Cardiac muscle cell (in vitro differentiated cells and primary cell): ENCODE data around the gene MED13L. TPM values are rescaled to one million over a fixed set of nuclear protein-coding genes. Genes with fewer than 3 reads are reported as not detected.

Source experiments
- DNase-seq, 2 donors: peaks; one replicate each; pipeline versions ENCODE4 v3.0.0 to v3.0.0-alpha.2; 2010 to 2017; ENCODE audit warnings: low read depth in 1 of 2, low spot score in 1 of 2
- H3K27ac ChIP-seq: fragments of 200-600 bp; sonication (generic); 2 replicates; pipeline ENCODE4 v1.5.1; 2016
- H3K27me3 ChIP-seq: fragments of 200-600 bp; sonication (generic); 2 replicates; pipeline ENCODE4 v1.6.0; 2016; ENCODE audit warnings: control low read depth
- H3K36me3 ChIP-seq: fragments of 200-600 bp; sonication (generic); 2 replicates; pipeline ENCODE4 v1.5.1; 2016; ENCODE audit warnings: control low read depth
- H3K4me1 ChIP-seq: fragments of 200-600 bp; sonication (generic); 2 replicates; pipeline ENCODE4 v1.8.1; 2017; ENCODE audit warnings: low read depth, mild to moderate bottlenecking, mixed run types
- H3K4me3 ChIP-seq: fragments of 200-600 bp; sonication (generic); 2 replicates; pipeline ENCODE4 v1.5.1; 2016; ENCODE audit warnings: mild to moderate bottlenecking
- H3K9me3 ChIP-seq: fragments of 200-600 bp; sonication (generic); 2 replicates; pipeline ENCODE4 v1.5.1; 2017; ENCODE audit warnings: low read depth, mild to moderate bottlenecking, control low read depth
- polyA plus RNA-seq: library from polyadenylated mRNA; unstranded; fragments of >200 nt; fragmentation: Nextera tagmentation; extraction: Ambion mirVana; gene quantifications from 2 replicates; pipeline ENCODE4 v1.2.1, GENCODE V29; 2016
- total RNA-seq: library from RNA; depleted of rRNA; stranded (reverse); fragments of >200 nt; gene quantifications from 2 replicates; pipeline ENCODE4 v1.2.3, GENCODE V29; 2016
- TF ChIP-seq, protein P1 (sequence below): IDR thresholded peaks from 2 replicates; pipeline ENCODE4 v1.5.1; 2012; ENCODE audit warnings: low read depth, mild to moderate bottlenecking, low read length

MED13L gene
- total and polyA plus RNA-seq, 2 experiments from 2014 or later: 31.3 to 94.3 TPM

DNA sequence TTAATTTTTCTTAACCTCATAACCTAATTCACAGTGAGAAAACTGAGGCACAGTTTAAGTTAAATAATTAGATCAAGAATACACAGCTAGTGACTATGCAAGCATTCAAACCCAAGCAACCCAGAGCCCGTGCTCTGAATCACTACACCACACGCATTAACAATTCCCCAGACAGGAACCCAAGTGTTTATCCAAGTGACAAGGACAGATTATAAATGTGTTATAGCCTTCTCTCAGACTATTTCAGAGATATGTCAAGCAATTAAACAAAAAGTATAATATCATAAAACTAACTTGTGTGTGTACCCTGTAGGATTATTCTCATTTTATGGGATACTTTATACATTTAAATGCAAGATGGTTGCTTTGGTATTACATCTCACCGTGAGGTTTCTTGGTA lies 43.8 kb downstream of the MED13L start:
- no peak overlapping the region for H3K27ac ChIP-seq
- no peaks in the 10 kb centered on the region for H3K36me3 ChIP-seq
- no peaks in the 10 kb centered on the region for H3K27me3 ChIP-seq
- no peak overlapping the region for H3K4me3 ChIP-seq
- no peak for DNase-seq
- TF ChIP-seq, protein P1, sequence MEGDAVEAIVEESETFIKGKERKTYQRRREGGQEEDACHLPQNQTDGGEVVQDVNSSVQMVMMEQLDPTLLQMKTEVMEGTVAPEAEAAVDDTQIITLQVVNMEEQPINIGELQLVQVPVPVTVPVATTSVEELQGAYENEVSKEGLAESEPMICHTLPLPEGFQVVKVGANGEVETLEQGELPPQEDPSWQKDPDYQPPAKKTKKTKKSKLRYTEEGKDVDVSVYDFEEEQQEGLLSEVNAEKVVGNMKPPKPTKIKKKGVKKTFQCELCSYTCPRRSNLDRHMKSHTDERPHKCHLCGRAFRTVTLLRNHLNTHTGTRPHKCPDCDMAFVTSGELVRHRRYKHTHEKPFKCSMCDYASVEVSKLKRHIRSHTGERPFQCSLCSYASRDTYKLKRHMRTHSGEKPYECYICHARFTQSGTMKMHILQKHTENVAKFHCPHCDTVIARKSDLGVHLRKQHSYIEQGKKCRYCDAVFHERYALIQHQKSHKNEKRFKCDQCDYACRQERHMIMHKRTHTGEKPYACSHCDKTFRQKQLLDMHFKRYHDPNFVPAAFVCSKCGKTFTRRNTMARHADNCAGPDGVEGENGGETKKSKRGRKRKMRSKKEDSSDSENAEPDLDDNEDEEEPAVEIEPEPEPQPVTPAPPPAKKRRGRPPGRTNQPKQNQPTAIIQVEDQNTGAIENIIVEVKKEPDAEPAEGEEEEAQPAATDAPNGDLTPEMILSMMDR: no peak
- peaks cover 24% of the 10 kb centered on the region for H3K4me1 ChIP-seq
- H3K9me3 ChIP-seq: no peaks in the 10 kb centered on the region

DNA sequence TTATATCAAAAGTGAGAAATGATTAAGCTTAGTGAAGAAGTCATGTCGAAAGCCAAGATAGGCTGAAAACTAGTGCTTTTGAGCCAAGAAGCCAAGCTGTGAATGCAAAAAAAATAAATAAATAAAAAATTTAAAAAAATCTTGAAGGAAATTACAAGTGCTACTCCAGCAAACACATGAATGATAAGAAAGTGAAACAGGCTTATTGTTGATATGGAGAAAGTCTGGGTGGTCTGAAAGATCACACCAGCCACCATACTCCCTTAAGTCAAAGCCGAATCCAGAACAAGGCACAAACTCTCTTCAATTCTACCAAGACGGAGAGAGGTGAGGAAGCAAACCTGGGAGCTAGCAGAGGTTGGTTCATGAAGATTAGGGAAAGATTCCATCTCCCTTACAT lies 49.7 kb downstream of the MED13L start:
- H3K27me3 ChIP-seq: no peaks in the 10 kb centered on the region
- H3K4me1 ChIP-seq: no peaks in the 10 kb centered on the region
- no peak for DNase-seq

DNA sequence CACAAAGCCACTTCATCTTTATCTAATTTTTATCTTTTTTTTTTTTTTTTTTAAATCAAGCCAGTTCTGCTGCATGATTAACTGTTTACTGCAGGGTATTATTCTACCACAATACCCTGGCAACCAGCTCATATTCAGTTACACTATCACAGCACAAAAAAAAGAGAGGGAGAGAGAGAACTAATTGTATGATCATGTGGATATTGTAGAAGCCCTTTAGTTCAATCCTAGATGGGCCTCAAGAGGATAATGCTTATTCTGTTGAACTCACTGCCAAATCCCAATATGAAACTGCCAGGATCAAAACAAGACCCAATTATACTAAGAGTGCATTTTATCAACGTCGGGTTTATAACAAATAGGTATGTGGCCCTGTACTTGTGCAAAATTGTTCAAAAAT lies 51.5 kb downstream of the MED13L start:
- no peak for DNase-seq
- no peak overlapping the region for H3K27ac ChIP-seq
- H3K27me3 ChIP-seq: no peaks in the 10 kb centered on the region
- no peaks in the 10 kb centered on the region for H3K9me3 ChIP-seq
- H3K36me3 ChIP-seq: no peaks in the 10 kb centered on the region
- TF ChIP-seq, protein P1: no peak
- H3K4me1 ChIP-seq: no peaks in the 10 kb centered on the region
- no peak overlapping the region for H3K4me3 ChIP-seq

More for the DNA sequence above, 49.7 kb downstream of the MED13L start:
- Histone ChIP-seq H3K9me3 (no peaks in the 10 kb centered on the region), H3K4me3 (no peak overlapping the region), H3K27ac (no peak overlapping the region), H3K36me3 (no peaks in the 10 kb centered on the region)
- TF ChIP-seq, protein P1: no peak

DNA sequence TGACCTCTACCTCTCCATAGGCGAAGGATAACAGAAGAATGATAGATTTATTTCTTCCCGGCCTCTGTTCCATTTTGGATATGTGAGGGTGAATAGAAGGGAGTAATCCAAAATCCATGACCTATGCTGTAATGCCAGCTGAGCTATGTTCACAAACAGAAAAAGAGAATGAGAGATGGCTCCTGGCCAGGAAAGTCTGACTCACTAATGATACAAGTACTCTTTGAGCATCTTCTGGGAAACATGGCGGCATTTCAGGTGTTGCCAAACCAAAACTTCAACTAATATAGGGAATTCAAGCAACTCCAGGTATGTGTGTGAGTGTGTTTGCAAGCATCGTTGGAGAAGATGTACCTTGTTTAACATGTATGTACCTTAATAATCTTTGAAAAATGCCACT lies 55.1 kb downstream of the MED13L start:
- Histone ChIP-seq H3K27ac (peak overlapping the region; percentile 58), H3K27me3 (no peaks in the 10 kb centered on the region), H3K4me3 (no peak overlapping the region), H3K4me1 (peaks cover 1% of the 10 kb centered on the region), H3K36me3 (no peaks in the 10 kb centered on the region), H3K9me3 (no peaks in the 10 kb centered on the region)
- peak in 1 of 2 donors; percentile 95 for DNase-seq
- TF ChIP-seq, protein P1: no peak

DNA sequence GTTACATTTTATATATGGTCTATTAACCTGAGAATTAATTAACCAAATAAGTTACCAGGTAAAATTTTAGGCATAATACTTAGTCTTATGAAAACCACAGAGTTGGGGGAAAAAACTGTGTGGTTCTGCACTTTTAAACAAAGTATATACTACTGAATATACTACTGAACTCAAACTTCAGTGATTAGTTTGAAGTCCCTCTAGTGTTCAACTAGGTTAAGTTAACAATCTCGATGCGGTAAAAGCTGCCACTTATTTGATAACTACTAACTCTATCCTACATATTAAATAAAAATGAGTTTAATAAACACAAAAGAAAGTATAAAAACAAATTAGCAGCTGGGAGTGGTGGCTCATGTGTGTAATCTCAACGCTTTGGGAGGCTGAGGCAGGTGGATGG lies 56.7 kb downstream of the MED13L start:
- no peaks in the 10 kb centered on the region for H3K36me3 ChIP-seq
- H3K4me1 ChIP-seq: peaks cover 9% of the 10 kb centered on the region
- H3K27ac ChIP-seq: no peak overlapping the region
- H3K9me3 ChIP-seq: no peaks in the 10 kb centered on the region
- no peaks in the 10 kb centered on the region for H3K27me3 ChIP-seq
- H3K4me3 ChIP-seq: no peak overlapping the region
- no peak for DNase-seq
- TF ChIP-seq, protein P1: no peak
